ENCODE results near the gene FXYD4.
"Not testable (repeated sequence)": the region's sequence is repeated elsewhere in the genome, so short reads cannot be mapped to it uniquely, and the experiment has no call there.

DNA sequence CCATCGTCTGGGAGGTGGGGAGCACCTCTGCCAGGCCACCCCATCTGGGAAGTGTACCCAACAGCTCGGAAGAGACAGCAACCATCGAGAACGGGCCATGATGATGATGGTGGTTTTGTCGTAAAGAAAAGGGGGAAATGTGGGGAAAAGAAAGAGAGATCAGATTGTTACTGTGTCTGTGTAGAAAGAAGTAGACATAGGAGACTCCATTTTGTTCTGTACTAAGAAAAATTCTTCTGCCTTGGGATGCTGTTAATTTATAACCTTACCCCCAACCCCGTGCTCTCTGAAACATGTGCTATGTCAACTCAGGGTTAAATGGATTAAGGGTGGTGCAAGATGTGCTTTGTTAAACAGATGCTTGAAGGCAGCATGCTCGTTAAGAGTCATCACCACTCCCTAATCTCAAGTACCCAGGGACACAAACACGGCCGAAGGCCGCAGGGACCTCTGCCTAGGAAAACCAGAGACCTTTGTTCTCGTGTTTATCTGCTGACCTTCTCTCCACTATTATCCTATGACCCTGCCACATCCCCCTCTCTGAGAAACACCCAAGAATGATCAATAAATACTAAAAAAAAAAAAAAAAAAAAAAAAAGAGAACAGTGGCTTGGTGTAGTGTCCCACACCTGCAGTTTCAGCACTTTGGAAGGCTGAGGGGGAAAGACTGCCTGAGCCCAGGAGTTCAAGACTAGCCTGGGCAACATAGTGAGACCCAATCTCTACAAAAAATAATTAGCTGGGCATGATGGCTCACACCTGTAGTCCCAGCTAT lies 41.2 kb upstream of the FXYD4 start:
- not testable (repeated sequence) for TF ChIP-seq POLR2A (IDR thresholded peaks at IDR 0.05; ENCODE audit: low read length); GATA1 (IDR thresholded peaks at IDR 0.05; ENCODE audit: low read depth, low read length)
